MG63 (cell line): ENCODE measurements around the gene ZIC2. TPM values are rescaled to one million over a fixed set of nuclear protein-coding genes. Genes with fewer than 3 reads are reported as not detected.
A peak's percentile ranks its signal among the peaks of the same experiment; 100 is the strongest.

Experiments
- DNase-seq: peaks from one replicate; pipeline ENCODE4 v3.0.0-alpha.2; 2020
- H3K27me3 ChIP-seq: fragments of 250-450 bp; sonication (Bioruptor Pico); 2 replicates; pipeline ENCODE4 v1.5.1; 2020; ENCODE audit warnings: mild to moderate bottlenecking, moderate library complexity
- H3K36me3 ChIP-seq: fragments of 250-450 bp; sonication (Bioruptor Pico); 2 replicates; pipeline ENCODE4 v1.5.1; 2020; ENCODE audit warnings: mild to moderate bottlenecking, moderate library complexity
- H3K4me3 ChIP-seq: fragments of 250-450 bp; sonication (Bioruptor Pico); 2 replicates; pipeline ENCODE4 v1.5.1; 2020; ENCODE audit warnings: mild to moderate bottlenecking, moderate library complexity
- H3K9me3 ChIP-seq: fragments of 250-450 bp; sonication (Bioruptor Pico); 2 replicates; pipeline ENCODE4 v1.5.1; 2020; ENCODE audit warnings: mild to moderate bottlenecking, moderate library complexity
- total RNA-seq: library from RNA; depleted of rRNA; stranded (reverse); fragments of >200 nt; shearing (Covaris generic); gene quantifications from 2 replicates; pipeline ENCODE4 v1.2.3, GENCODE V29; 2014; ENCODE audit warnings: low replicate concordance

ZIC2 gene
- total RNA-seq, 1 experiment from 2014 or later: 5.2 TPM

DNA sequence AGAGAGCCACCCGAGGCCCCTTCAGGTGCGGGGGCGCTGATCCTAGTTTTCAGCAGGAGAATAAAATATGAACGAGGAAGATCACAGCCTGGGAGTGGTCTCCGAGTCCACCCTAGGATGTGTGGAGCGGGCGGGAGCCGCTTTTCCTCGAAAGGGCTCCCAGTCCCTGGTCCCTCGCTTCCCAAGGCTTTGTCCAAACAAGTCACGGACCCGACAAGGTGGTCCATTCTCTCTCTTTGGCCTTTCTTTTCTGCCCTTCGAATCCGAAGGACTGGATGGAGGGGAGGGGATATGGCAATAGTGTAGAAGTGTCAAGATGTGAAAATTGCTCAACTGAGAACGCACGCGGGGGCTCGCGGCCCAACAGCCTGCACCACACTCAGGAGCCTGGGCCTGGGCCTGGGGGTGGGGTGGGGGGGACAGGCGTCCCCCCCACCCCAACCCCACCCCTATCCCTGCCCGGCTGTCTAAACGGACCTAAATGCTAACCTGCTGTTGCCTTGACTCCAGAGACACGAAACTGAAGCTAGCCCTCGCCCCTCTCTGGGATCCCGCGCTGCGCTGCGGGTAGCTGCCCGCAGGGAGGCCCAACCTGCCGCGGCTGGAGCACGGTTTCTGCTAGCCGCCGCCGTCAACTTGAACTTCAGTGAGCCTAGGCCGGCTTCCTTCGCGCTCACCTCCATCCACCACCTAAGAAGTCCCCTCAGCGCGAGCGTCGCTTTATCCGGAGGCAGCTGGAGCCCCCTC, 7.1 kb downstream of the ZIC2 start:
- Histone ChIP-seq H3K27me3 (no peaks in the 10 kb centered on the region), H3K9me3 (no peaks in the 10 kb centered on the region), H3K36me3 (peaks cover 35% of the 10 kb centered on the region), H3K4me3 (no peak overlapping the region)
- no peak for DNase-seq

- no peak for DNase-seq
- H3K9me3 ChIP-seq: no peaks in the 10 kb centered on the region
- peaks cover 27% of the 10 kb centered on the region for H3K36me3 ChIP-seq
- no peak overlapping the region for H3K4me3 ChIP-seq
- no peaks in the 10 kb centered on the region for H3K27me3 ChIP-seq
Measured at GRCh38 chr13:99989276-99990125, 7.9 kb downstream of the ZIC2 start.

- H3K36me3 ChIP-seq: peaks cover 21% of the 10 kb centered on the region
- no peak overlapping the region for H3K4me3 ChIP-seq
- no peaks in the 10 kb centered on the region for H3K9me3 ChIP-seq
- no peaks in the 10 kb centered on the region for H3K27me3 ChIP-seq
- peak; percentile 74 for DNase-seq
Measured at GRCh38 chr13:99990126-99990977, 8.8 kb downstream of the ZIC2 start.

DNA sequence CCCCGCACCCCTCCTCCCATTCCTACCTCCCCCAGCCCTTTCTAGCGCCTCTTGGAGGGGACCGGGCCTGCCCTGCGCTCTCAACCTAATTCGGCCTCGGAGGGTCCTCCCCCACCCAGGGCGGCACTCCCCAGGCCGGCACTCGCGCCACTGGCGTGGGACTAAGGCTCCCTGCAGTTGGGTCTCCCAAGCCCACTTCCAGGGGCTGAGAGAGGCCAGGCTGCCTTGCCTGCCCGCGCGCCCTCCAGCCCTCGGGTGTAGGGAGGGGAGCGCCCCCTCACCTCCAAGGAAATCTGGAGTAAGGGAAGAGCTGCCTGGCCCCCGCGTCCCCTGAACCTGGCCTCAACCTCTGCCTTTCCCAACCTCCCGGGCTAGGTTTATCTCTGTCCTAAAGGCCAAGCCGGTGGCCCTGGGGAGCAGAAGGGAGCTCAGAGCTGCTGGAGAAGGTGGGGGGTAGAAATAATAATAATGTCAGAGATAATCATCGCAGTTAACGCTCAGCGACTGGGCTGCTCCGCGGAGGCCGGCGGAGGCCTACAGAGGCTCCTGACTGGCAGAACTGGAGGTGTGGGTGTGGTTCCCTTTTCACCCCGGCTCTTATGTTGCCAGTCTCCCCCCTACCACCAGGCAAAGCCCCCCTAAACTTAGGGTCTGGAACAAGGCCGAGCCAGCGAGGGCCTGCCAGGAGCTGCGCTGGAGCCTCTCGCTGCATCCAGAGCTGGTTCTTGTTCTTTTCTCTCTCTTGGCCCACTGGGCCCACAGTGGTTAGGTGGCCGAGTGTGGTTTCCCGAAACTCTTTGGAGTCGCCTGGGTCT, 9.6 kb downstream of the ZIC2 start:
- no peak for DNase-seq
- Histone ChIP-seq H3K4me3 (no peak overlapping the region), H3K9me3 (no peaks in the 10 kb centered on the region), H3K27me3 (no peaks in the 10 kb centered on the region), H3K36me3 (peaks cover 16% of the 10 kb centered on the region)

GRCh38 chr13:99991828-99992775, 10.5 kb downstream of the ZIC2 start:
- Histone ChIP-seq H3K4me3 (peak overlapping the region; percentile 1; the same call in 1 of the 2 replicates), H3K9me3 (no peaks in the 10 kb centered on the region), H3K36me3 (peaks cover 10% of the 10 kb centered on the region), H3K27me3 (no peaks in the 10 kb centered on the region)
- no peak for DNase-seq

- DNase-seq: peak; percentile 56
- H3K36me3 ChIP-seq: 0 out of 2 replicates have a peak, but pooled peaks cover 1% of the 10 kb centered on the region
- peak overlapping the region; percentile 5; the same call in 1 of the 2 replicates for H3K4me3 ChIP-seq
- H3K27me3 ChIP-seq: no peaks in the 10 kb centered on the region
- H3K9me3 ChIP-seq: no peaks in the 10 kb centered on the region
Measured at GRCh38 chr13:99992949-99993351, 11.4 kb downstream of the ZIC2 start.

GRCh38 chr13:99993660-99994637, 12.4 kb downstream of the ZIC2 start:
- DNase-seq: peak; percentile 51
- no peaks in the 10 kb centered on the region for H3K36me3 ChIP-seq
- no peaks in the 10 kb centered on the region for H3K27me3 ChIP-seq
- H3K9me3 ChIP-seq: no peaks in the 10 kb centered on the region
- peak overlapping the region; percentile 5; the same call in 1 of the 2 replicates for H3K4me3 ChIP-seq

DNA sequence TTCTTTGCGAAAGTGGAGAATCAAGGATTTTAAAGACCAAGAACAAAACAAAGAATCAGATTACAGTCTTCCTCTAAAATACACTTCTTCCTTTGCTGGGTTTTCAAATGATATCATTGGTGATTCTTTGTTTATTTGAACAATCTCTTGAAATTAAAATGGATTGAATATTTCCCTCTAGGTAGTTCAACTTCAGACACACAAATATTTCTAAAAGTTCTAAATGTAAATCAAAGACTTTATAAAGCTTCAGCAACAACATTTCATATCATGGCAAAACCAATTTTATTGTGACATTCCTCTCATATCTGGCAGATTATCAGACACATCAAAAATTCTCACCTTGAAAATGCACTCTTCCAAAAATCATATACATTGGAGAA, 13.0 kb downstream of the ZIC2 start:
- Histone ChIP-seq H3K36me3 (no peaks in the 10 kb centered on the region), H3K9me3 (no peaks in the 10 kb centered on the region), H3K4me3 (no peak overlapping the region; the same call in 1 of the 2 replicates), H3K27me3 (no peaks in the 10 kb centered on the region)
- DNase-seq: no peak

GRCh38 chr13:99995104-99995588, 13.6 kb downstream of the ZIC2 start:
- Histone ChIP-seq H3K9me3 (no peaks in the 10 kb centered on the region), H3K27me3 (no peaks in the 10 kb centered on the region), H3K4me3 (peak overlapping the region; percentile 50), H3K36me3 (no peaks in the 10 kb centered on the region)
- DNase-seq: no peak

DNA sequence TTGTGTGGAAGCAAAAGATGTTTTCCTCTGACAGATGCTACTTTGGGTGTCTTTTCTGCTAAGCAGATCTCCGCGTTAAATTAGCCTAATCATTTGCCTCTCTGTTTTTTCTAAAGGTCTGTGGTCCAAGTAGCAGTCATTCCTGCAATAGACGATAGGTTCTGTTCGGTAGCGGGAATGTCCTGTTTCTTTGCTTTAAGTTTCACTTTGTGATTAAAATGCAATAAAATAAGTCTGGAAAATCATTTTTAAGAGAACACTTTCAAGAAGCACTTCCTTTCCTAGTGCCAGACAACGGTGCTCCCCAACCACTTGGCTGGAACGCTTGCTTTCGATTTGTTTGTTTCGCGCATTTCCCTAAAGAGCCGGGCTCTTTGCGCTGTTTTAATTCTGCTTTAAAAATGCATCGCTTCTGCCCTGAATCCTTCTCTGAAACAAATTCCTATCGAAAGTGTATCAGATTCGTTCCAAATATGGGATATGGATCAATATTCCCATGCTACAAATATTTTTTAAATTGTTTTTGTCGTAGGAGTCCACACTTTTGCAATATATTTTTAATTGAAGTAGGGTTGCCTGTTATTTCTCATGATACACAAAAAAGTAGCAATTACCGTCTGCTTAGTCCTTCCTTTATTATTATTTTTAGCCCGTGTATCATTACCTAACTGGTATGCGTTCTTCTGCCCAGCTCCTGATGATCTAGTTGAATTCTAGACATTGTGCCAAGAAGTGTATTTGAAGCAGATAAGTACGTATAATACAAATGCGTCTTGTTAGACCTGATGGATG, 14.2 kb downstream of the ZIC2 start:
- Histone ChIP-seq H3K9me3 (no peaks in the 10 kb centered on the region), H3K27me3 (no peaks in the 10 kb centered on the region), H3K4me3 (peak overlapping the region; percentile 50), H3K36me3 (no peaks in the 10 kb centered on the region)
- peak; percentile 57 for DNase-seq

DNA sequence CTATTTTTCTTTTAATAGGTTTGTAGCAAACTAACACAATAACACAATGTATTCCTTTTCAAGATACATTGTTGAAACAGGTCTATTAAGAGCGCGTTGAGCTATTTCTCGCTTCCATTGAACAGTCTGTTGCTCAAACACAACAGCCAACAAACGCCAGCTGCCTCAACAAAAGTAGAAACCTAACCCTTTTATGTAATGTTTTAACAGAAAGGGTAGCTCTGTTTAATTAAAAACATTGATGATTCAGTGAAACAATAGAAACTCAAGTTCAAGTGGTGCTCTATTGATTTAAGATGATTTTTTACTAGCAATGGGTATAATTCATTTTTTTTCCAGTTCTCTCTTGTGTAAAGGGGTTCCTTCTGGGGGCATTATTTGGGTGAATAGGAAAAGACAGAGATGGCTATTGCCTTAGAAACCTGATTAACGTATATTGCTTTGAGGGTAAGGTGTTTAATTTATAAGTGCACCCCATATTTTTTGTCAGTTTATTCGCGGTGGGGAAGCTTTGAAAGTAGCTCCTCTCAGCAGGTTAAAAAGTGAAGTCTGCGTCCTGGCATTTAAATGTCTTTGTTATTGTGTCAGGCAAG, 14.9 kb downstream of the ZIC2 start:
- no peaks in the 10 kb centered on the region for H3K27me3 ChIP-seq
- no peaks in the 10 kb centered on the region for H3K9me3 ChIP-seq
- DNase-seq: no peak
- H3K36me3 ChIP-seq: no peaks in the 10 kb centered on the region
- peak overlapping the region; percentile 50 for H3K4me3 ChIP-seq

DNA sequence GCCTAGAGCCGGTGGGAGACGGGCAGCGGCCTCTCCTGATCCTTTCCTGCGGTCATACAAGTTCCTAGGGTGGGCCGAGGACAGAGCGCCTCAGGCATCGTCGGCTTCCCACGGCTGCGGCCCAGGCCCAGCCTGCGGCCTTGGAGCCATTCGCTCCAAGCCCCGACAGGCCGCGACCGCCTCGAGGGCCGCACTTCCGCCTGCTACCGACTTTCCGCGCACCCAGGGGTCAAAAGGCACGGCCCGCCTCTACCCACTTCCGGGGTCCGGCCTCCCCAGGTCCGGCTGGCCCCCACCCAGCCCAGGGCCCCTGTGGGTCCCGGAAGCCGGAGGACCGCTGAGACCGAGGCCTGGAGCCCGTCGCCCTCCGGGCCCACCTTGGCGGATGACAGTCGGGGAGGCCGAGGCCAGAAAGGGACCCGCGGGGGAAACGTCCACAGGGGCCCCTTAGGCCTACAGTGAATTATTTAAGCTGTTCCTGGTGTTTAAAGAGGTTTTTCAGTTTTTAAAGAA, 16.2 kb downstream of the ZIC2 start:
- H3K27me3 ChIP-seq: no peaks in the 10 kb centered on the region
- no peak for DNase-seq
- H3K36me3 ChIP-seq: no peaks in the 10 kb centered on the region

DNA sequence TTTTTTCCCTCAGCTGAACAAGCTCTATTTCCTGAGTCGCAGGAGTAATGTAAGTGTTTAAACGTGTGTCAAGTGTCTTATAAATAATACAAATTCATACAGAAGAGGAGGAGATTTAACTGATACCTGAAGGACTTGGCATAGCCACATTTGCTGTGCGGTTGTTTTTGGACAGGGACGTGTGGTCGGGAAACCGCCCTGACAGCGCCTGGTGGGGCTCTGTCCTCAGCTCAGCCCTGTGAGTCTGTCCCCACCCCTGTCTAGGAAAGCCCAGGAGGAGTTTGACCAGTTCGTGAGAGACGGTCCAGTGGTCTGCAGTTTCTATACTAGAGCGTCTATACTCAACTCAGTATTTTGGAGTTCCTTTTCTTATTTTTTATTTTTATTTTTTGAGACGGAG, 16.7 kb downstream of the ZIC2 start:
- no peaks in the 10 kb centered on the region for H3K36me3 ChIP-seq
- H3K4me3 ChIP-seq: no peak overlapping the region
- DNase-seq: no peak
- no peaks in the 10 kb centered on the region for H3K9me3 ChIP-seq
- no peaks in the 10 kb centered on the region for H3K27me3 ChIP-seq

More for the DNA sequence above, 16.2 kb downstream of the ZIC2 start:
- no peak overlapping the region for H3K4me3 ChIP-seq
- no peaks in the 10 kb centered on the region for H3K9me3 ChIP-seq
